Omental fat pad (tissue), 4 donors: ENCODE data around the gene ITIH1. TPM values are rescaled to one million over a fixed set of nuclear protein-coding genes. Genes with fewer than 3 reads are reported as not detected.
"Not testable (repeated sequence)": the region's sequence is repeated elsewhere in the genome, so short reads cannot be mapped to it uniquely, and the experiment has no call there.

Experiments
- ATAC-seq: fragments of 150-250 bp; one replicate; pipeline ENCODE4 v1.9.1; 2016; ENCODE audit warnings: mild to moderate bottlenecking, moderate library complexity; ENCODE audit not compliant: low FRiP score
- DNase-seq: peaks from one replicate; pipeline ENCODE4 v3.0.0-alpha.2; 2019; ENCODE audit warnings: low spot score
- total RNA-seq, 4 donors: library from RNA; depleted of rRNA; stranded (reverse); fragments of >200 nt; gene quantifications; one replicate each; pipeline ENCODE4 v1.1.0, GENCODE V29; 2016
- TF ChIP-seq, protein P1 (sequence below), 3 donors: fragments of 450-650 bp; IDR thresholded peaks; one replicate each; pipeline ENCODE4 v1.5.1; 2016 to 2017; ENCODE audit warnings: antibody characterized with exemption in 3 of 3, mild to moderate bottlenecking in 3 of 3, moderate library complexity in 2 of 3

ITIH1 gene, protein sequence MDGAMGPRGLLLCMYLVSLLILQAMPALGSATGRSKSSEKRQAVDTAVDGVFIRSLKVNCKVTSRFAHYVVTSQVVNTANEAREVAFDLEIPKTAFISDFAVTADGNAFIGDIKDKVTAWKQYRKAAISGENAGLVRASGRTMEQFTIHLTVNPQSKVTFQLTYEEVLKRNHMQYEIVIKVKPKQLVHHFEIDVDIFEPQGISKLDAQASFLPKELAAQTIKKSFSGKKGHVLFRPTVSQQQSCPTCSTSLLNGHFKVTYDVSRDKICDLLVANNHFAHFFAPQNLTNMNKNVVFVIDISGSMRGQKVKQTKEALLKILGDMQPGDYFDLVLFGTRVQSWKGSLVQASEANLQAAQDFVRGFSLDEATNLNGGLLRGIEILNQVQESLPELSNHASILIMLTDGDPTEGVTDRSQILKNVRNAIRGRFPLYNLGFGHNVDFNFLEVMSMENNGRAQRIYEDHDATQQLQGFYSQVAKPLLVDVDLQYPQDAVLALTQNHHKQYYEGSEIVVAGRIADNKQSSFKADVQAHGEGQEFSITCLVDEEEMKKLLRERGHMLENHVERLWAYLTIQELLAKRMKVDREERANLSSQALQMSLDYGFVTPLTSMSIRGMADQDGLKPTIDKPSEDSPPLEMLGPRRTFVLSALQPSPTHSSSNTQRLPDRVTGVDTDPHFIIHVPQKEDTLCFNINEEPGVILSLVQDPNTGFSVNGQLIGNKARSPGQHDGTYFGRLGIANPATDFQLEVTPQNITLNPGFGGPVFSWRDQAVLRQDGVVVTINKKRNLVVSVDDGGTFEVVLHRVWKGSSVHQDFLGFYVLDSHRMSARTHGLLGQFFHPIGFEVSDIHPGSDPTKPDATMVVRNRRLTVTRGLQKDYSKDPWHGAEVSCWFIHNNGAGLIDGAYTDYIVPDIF
- total RNA-seq: under 1 TPM in 1 of 4 donors, not detected in 3; 0.94 TPM

DNA sequence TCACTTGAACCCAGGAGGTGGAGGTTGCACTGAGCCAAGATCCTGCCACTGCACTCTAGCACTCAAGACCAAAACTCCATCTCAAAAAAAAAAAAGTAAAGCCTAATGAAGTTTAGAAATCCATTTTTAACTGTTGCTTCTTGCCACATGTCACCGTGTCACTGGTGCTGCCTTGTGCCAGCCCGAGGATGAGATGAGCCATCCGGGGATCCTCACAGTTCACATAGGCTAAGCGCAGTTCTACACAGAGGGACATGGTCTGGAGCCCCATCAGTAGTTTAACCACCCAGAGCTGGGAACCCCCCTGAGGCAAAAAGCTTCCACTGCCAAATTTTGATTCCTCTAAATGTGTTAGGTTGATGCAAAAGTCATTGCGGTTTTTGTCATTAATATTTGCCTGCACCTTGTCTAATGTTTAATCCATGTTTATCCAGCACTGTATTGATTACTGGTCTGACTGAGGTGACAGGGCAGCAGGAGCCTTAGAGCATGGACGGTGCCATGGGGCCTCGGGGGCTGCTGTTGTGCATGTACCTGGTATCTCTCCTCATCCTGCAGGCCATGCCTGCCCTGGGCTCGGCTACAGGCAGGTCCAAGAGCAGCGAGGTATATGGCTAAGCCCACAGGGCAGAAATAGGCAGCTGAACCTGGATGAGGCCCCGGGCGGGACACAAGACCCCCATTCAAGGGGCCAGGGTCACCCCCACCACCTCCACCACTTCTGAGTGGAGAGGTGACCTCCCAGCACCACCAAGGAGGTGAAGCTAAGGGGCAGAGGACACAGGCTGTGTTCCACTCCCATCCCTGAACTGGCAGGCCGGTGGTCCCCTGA is at the start of gene ITIH1:
TSS of gene ITIH1 (plus strand) at position 473 of the 832 bp plus-strand sequence. CDS start at position 490, 17 bp downstream.
- ATAC-seq (no peak), DNase-seq (no peak)
- TF ChIP-seq, protein P1, sequence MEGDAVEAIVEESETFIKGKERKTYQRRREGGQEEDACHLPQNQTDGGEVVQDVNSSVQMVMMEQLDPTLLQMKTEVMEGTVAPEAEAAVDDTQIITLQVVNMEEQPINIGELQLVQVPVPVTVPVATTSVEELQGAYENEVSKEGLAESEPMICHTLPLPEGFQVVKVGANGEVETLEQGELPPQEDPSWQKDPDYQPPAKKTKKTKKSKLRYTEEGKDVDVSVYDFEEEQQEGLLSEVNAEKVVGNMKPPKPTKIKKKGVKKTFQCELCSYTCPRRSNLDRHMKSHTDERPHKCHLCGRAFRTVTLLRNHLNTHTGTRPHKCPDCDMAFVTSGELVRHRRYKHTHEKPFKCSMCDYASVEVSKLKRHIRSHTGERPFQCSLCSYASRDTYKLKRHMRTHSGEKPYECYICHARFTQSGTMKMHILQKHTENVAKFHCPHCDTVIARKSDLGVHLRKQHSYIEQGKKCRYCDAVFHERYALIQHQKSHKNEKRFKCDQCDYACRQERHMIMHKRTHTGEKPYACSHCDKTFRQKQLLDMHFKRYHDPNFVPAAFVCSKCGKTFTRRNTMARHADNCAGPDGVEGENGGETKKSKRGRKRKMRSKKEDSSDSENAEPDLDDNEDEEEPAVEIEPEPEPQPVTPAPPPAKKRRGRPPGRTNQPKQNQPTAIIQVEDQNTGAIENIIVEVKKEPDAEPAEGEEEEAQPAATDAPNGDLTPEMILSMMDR (IDR thresholded peaks at IDR 0.05): no peak

DNA sequence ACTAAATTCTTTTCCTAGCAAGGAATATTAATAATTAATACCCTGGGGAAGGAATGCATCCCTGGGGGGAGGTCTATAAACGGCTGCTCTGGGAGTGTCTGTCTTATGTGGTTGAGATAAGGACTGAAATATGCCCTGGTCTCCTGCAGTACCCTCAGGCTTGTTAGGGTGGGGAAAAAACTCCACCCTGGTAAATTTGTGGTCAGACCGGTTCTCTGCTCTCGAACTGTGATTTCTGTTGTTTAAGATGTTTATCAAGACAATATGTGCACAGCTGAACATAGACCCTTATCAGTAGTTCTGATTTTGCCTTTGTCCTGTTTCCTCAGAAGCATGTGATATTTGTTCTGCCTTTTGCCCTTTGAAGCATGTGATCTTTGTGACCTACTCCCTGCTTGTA is 48.6 kb upstream of the ITIH1 start:
- not testable (repeated sequence) for ATAC-seq, DNase-seq

DNA sequence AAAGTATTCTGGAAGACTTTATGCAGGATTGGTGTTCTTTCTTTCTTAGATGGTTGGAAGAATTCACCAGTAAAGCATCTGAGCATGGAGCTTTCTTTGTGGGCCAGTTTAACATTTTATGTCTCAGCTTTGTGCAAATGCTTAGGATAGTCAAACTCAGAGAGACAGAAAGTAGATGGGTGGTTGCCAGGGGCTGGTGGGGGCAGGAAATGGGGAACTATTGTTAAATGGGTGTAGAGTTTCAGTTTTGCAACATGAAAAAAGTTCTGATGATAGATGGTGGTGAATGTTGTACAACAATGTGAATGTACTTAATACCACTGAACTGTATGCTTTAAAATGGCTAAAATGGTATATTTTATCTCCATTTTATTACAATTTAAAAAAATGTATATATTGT is 46.7 kb upstream of the ITIH1 start:
- ATAC-seq (no peak), DNase-seq (no peak)
- TF ChIP-seq, protein P1 (IDR thresholded peaks at IDR 0.05): no peak

DNA sequence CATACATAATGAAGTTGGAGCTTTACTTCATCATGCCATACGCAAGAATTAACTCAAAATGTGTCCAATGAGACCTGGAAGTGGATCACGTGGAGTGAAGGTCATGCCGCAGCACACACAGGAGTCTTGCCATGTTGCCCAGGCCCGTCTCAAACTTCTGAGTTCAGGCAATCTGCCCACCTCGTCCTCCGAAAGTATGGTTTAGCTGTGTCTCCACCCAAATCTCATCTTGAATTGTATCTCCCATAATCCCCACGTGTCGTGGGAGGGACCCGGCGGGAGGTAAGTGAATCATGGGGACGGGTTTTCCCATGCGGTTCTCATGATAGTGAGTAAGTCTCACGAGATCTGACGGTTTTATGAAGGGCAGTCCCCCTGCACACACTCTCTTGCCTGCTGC is 45.8 kb upstream of the ITIH1 start:
- ATAC-seq (no peak), DNase-seq (no peak)
- TF ChIP-seq, protein P1 (IDR thresholded peaks at IDR 0.05): no peak

DNA sequence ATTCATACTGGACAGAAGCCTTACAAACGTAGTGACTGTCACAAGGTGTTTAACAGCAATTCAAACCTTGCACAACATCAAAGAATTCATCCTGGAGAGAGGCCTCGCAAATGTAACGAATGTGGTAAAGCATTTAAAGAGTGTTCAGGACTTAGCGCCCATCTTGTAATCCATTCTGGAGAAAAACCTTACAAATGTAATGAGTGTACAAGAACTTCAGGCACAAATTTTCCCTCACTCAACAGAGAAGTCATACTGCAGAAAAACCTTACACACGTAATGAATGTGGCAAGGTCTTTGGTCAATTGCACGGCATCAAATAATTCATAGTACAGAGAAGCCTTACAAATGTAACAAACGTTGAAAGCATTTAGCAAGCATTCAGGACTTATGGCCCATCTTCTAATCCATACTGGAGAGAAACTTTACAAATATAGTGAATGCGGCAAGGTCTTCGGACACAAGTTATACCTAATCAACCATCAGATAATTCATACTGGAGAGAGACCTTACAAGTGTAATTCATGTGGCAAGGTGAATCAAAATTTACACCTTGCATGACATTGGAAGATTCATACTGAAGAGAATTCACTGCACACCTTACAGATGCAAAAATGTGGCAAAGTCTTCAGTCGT is 44.0 kb upstream of the ITIH1 start:
- ATAC-seq: no peak
- TF ChIP-seq, protein P1 (IDR thresholded peaks at IDR 0.05): no peak
- no peak for DNase-seq

DNA sequence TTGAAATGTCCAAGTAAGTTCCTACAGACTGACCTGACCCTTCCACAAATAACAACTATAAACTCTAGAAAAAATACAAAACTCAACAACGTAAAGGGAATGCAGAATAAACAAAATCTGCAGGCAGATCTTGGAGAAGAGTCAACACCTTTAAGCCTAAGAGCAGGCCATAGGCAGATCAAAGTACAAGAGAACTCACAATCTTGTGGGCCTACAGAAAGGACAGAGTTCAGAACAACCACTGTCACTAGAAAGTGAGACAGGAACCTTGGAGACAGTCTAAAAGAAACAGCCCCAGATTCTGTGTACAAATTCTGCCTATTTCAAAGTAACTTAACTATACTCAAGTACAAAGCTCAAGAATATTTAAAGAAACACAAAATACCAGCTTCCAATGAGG is 37.7 kb upstream of the ITIH1 start:
- TF ChIP-seq, protein P1 (IDR thresholded peaks at IDR 0.05): no peak
- ATAC-seq: no peak
- DNase-seq: no peak
